ENCODE data around the gene MAN1C1.
"Not testable (repeated sequence)": the region's sequence is repeated elsewhere in the genome, so short reads cannot be mapped to it uniquely, and the experiment has no call there.

The MAN1C1 gene

GRCh38 chr1:25718732-25719131 lies 102.1 kb downstream of the MAN1C1 start:
- no peak for DNase-seq

DNA sequence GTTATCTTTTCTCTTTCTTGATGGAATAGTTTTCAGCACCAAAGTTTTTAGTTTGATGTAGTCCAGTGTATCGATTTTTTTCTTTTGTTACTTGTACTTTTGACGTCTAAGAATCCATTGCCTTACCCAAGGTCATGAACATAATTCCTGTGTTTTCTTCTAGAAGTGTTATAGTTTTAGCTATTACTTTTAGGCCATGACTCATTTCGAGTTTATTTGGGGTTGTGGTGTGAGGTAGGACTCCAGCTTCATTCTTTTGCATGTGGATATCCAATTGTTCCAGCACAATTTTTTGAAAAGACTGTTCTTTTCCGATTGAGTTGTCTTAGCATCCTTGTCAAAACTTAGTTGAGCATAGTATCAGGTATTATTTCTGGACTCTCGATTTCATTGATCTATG lies 104.0 kb downstream of the MAN1C1 start:
- no peak for DNase-seq

DNA sequence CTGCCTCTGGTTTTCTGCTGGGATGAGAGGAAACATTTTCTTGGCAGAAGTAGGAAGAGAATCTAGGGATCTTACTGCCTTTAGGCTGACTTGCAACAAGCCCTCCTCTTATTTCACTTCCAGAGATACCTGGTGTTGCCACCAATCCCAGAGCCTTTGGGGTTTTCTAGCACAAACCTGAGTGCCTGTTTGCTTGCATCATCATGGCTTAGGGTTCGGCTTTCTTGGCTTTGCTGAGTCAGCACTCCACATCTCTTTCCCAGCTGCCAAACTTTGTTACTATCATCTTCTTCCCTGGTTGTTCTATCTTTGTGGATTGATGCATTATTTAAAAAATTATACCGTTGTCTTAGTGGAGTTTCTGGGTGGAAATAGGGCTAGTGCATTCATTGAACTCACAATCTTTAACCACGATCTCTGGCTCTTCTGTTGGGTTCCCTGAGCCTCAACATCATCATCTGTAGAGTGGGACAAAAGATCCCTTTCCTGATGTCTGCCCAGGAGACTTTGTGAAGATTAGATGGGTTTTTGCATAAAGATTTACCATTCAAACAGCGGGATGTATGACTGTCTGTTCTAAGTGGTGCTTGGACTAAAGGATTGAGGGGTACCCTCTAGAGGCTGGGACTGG lies 106.8 kb downstream of the MAN1C1 start:
- no peak for DNase-seq

- no peak for DNase-seq
These were observed 107.6 kb downstream of the MAN1C1 start for GRCh38 chr1:25724201-25724600.

DNA sequence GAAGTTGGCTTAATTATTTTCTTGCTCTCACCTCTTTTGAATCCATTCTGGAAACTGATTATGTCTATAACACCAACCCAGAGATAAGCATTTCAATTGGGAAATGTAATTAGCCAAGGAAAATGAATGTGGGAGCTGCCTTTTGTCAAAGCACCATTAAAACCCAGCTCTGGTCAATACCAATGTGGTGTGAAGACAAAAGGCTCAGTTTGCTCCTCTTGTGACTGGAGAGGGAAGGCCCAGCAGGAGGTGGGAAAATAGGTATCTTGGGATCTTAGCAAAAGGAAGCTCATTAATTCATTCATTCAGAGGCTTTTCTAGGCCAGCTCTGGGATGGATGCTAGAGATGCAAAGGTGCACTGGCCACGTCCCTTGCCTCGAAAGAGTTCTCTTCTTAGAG lies 108.4 kb downstream of the MAN1C1 start:
- no peak for DNase-seq

- DNase-seq = no peak
These were observed 108.9 kb downstream of the MAN1C1 start for GRCh38 chr1:25725482-25725881.

DNA sequence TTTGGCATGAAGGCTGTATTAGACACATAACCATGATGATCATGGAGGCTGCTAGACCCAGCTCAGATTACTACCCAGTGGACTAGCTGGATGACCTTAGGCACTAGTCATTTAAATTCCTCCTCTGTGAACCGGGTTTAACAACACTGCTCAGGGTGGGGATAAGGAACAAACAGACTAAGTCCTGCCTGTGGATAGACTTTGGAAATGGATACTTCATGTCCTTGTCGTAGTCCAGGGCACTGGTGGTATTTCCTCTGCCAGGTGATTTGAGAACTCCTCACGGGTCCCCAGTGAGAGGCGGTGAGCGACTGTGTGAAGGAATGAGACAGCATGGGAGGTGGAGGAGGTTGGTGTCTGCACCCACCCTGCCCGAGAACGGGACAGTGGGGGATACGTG lies 110.5 kb downstream of the MAN1C1 start:
- no peak for DNase-seq

DNA sequence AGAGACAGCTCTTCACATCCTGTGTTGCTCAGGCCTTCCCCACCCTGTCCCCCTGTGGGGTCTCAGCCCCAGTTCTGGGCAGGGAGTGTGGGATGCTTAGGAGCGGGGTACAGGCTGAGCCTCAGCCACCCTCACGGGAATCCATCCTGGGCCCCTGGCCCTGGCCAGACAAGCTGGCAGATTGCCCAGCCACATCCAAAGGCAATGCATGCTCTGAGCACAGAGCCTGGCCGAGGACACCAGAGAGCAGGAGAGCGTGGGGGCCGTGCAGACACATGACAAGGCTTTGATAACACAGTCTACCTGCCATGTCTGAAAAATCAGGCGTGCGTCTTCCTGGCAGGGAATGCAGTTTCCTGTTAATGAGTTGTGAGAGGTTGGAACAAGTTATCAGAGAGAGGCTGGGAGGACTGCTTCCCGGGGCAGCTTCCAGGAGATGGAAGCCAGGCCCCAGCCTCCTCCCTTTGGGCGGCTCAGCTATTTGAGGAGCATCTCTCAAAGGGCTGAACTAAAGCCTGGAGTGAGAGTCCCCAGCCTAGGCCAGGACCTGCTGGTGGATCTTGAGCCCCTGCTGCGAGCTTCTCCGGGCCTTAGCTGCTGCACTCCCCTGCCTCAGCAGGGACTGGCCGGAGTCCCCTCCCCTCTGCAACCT lies 111.2 kb downstream of the MAN1C1 start:
- DNase-seq = no peak

DNA sequence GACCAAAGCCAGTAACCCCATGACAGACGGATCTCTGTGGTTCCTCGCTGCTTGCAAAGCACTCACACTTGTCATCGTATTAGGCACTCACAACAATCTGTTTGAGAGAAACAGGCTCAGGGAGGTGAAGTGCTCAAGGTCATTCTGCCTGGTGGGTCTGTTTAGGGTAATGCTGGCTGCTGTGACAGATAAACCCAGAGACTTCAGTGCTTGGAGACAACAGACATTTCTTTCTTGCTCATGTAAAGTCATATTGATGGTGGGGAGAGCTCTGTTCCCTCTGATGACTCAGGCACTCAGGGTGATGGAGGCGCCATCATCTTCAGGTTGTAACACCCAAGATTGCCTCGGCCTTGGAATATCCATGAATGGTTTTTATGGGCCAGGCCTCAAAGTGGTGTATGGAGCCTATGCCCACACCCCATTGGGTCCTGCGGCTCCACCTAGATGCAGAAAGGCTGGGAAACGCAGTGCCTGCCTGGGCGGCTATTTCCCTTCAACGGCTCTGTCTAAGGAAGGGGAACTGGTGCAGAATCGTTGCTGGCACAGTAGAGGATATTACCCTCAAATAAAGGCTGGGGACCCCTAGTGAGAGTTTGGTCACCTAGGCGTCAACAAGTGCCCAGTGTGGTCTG lies 111.8 kb downstream of the MAN1C1 start:
- DNase-seq = no peak

DNA sequence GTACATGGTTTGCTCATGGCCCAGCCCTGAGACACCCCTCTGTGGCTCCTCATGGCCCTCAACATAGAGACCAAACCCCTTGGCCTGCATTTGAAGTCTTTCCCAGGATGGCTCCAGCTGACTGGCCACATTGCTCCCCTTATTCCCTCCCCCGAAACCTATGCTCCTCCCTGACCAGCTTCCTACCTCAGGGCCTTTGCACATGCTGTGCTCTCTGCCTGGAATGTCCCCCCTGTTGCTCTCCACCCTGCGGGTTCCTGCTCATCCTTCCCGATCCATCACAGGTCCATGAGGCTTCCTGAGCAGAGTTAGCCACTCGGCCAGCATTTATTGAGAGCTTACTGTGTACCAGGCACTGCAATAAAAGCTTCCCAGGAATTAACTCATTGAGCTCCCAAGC lies 112.5 kb downstream of the MAN1C1 start:
- DNase-seq = no peak

DNA sequence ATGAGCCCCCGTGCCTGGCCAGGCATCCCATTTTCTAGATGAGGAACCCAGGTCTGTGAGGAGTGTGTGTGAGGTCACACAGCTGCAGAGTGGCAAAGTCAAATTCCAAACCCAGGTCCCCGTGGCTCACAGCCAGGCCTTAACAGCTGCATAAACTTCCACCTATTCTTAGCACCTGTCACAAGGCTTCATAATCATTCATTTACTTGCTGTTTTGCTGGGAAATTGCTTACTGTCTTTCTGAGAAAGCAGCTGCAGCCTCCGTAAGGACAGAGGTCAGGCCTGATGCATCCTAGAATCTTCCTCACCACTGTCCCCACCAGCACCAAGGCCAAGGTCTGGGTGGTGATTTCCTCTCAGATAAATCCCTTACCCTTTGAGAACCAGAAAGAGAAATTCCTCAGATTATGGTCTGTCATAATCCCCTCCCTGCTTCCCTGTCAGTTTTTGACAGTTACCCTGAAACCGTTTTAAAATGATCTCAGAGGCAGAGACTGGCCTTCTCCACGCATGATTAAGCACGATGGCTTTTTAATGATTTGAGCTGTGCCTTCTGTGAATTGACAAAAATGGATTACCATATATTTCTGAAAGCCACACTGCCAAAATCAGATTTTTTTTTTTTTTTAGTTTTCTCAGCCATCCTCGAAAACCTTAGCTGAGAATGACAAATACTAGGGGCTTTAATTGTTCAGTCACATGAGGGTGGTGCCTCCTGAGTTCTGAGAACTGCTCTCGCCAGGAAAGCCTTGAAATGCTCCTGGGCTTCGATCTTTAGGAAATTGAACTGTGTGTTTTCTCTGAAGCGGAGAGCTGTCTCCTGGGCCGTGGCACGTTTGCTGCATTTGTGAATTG lies 113.4 kb downstream of the MAN1C1 start:
- no peak for DNase-seq

GRCh38 chr1:25731148-25731547 lies 114.6 kb downstream of the MAN1C1 start:
- DNase-seq = no peak

- no peak for DNase-seq
These were observed 115.2 kb downstream of the MAN1C1 start for GRCh38 chr1:25731626-25732370.

DNA sequence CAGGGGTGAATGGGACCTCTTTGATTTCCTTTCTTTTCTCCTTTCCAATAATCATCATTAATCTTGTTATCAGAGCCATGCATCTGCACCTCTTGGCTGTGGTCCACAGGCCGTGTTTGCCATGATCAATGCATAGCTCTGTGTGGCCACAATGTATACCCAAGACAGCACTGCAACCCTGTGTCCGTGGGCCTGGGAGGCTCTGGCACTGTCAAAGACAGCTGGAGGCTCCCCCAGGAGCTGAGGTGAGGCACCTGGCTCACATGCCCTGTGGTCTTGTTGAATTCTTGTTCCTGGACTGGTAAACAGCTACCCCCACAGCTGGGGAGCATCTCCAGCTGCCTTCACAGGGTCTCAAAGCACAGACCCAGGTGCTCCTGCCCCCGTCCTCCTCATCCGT lies 116.2 kb downstream of the MAN1C1 start:
- no peak for DNase-seq

DNA sequence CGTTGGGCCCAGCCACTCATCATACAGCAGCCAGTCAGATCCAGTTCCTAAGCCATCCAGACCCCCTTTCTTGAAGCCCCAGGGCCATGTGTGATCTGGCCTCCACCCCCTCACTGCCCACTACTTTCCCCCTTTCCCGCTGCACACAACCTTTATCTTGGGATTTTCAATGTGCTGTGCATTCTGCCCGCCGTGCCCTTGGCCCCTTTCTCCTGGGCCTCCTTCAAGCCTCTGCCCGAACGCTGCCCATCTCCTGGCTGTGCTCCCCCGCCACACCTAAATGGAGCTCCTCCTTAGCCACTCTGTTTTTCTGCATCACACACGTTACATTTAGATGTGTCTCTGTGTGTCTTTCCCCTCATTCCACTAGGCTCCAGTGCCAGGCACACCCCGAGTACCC lies 116.7 kb downstream of the MAN1C1 start:
- DNase-seq = no peak

DNA sequence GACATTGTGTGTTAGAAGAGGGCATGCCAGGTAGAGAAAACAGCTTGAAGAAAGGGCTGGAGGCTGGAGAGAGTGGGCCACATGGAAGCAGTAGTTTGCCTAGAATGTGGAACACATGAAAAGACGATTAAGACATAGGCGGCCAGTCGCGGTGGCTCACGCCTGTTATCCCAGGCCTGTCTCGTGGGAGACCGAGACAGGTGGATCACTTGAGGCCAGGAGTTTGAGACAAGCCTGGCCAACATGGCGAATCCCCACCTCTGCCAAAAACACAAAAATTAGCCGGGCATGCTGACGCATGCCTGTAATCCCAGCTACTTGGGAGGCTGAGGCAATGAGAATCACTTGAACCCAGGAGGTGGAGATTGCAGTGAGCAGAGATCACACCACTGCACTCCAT lies 118.4 kb downstream of the MAN1C1 start:
- DNase-seq = not testable (repeated sequence)

GRCh38 chr1:25735956-25736529 lies 119.5 kb downstream of the MAN1C1 start:
- DNase-seq = no peak

- no peak for DNase-seq
These were observed 120.5 kb downstream of the MAN1C1 start for GRCh38 chr1:25737130-25737529.

GRCh38 chr1:25738499-25738898 lies 121.9 kb downstream of the MAN1C1 start:
- no peak for DNase-seq

DNA sequence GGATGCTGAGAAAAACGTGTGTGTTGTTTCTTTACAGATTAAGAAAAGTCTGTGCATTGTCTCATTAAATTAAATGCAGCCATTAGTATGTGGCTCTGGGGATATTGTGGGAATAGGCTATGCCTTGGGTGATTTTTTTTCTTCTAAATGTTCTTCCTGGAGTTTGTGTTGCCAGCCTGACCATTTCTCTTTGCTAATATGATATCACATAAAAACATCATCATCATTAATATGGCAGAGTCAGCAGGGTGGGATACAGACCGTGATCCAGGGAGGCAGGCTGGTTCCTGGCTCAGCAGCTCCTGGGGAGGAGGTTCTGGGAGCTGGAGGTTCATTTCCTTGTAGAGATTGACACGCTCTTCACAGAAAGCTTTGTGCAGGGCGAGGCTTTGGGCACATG lies 122.8 kb downstream of the MAN1C1 start:
- DNase-seq = no peak

DNA sequence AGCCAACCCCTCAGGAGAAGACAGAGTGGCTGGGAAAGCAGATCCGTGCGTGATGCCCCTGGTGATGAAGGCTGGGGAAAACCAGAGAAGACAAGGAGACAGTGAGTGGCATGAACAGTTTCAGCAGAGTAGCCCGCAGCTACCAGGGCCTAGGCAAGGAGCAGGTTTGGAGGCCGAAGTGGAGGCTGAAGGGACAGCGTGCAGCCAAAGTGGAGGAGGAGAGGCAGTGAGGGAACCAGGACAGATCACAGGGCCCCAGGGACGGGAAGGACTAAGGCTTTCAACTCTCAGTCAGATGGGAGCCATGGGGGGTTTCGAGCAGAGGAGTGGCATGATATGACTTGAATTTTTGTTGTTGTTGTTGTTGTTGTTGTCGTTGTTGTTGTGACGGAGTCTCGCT lies 123.5 kb downstream of the MAN1C1 start:
- no peak for DNase-seq

DNA sequence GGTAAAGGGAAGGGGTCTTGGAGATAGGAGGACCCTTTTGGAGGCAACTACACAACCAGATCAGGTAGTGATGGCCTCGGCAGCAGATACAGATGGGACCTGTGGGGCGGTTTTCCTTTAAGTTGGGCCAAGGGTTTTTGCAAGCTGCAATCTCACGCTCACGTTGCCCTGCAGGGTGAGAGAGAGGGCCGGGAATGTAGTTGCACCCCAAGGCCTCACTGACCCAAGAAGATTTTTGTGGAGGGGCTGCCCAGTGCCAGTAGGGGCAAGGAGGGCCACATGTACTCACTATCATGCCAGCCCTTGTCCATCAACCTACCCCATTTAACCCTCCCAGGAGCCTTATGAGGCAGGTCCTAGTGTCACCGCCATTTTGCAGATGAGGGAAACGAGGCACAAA lies 125.7 kb downstream of the MAN1C1 start:
- no peak for DNase-seq

All from inflammatory macrophage (primary cell).